CD4-positive, CD25-positive, alpha-beta regulatory T cell (primary cell): ENCODE data around the gene SLU7. TPM values are rescaled to one million over a fixed set of nuclear protein-coding genes. Genes with fewer than 3 reads are reported as not detected.

Experiments
- ATAC-seq, 2 donors: fragments of 150-1000 bp; cut with Tn5 transposase; one replicate each; pipeline ENCODE4 v1.10.0; 2021; ENCODE audit warnings: low read depth in 2 of 2, moderate number of reproducible peaks in 2 of 2, moderate library complexity in 1 of 2
- DNase-seq, 3 donors: peaks; one replicate each; pipeline versions ENCODE4 v3.0.0 to v3.0.0-alpha.2; 2012 to 2022; ENCODE audit warnings: mixed read lengths in 1 of 3
- H3K27ac ChIP-seq: one replicate; pipeline ENCODE4 v1.7.0; 2013; ENCODE audit warnings: mild to moderate bottlenecking, low read length; ENCODE audit not compliant: insufficient read depth, poor library complexity, severe bottlenecking
- H3K27me3 ChIP-seq: one replicate; pipeline ENCODE4 v1.7.0; 2013; ENCODE audit warnings: low read length; ENCODE audit not compliant: control insufficient read depth, insufficient read depth
- H3K36me3 ChIP-seq: one replicate; pipeline ENCODE4 v1.7.0; 2013; ENCODE audit warnings: mild to moderate bottlenecking, low read length, moderate library complexity; ENCODE audit not compliant: control insufficient read depth, insufficient read depth
- H3K4me1 ChIP-seq: 2 replicates; pipeline ENCODE4 v1.7.0; 2013; ENCODE audit warnings: mild to moderate bottlenecking, low read length; ENCODE audit not compliant: insufficient read depth, control insufficient read depth, poor library complexity, severe bottlenecking
- H3K4me3 ChIP-seq: one replicate; pipeline ENCODE4 v1.7.0; 2013; ENCODE audit warnings: low read depth, mild to moderate bottlenecking, low read length, moderate library complexity
- H3K9me3 ChIP-seq, 2 experiments: 1 replicate in 1 of 2; 2 replicates in 1 of 2; pipeline ENCODE4 v1.7.0; 2013; ENCODE audit warnings: low read length in 2 of 2, mild to moderate bottlenecking in 1 of 2, moderate library complexity in 1 of 2; ENCODE audit not compliant: control insufficient read depth in 2 of 2
- H3K27ac Mint-ChIP-seq, 3 donors: one replicate each; pipeline ENCODE4 v1.8.0; 2020 to 2022; ENCODE audit warnings: mild to moderate bottlenecking in 3 of 3, mixed read lengths in 3 of 3, moderate library complexity in 2 of 3
- H3K27me3 Mint-ChIP-seq: one replicate; pipeline ENCODE4 v1.8.0; 2022; ENCODE audit warnings: mild to moderate bottlenecking, mixed read lengths
- H3K36me3 Mint-ChIP-seq: one replicate; pipeline ENCODE4 v1.8.0; 2020; ENCODE audit warnings: mixed read lengths
- H3K4me1 Mint-ChIP-seq, 4 donors: one replicate each; pipeline ENCODE4 v1.8.0; 2020 to 2022; ENCODE audit warnings: mixed read lengths in 4 of 4, mild to moderate bottlenecking in 1 of 4
- H3K4me3 Mint-ChIP-seq, 4 donors: one replicate each; pipeline ENCODE4 v1.8.0; 2020 to 2022; ENCODE audit warnings: mild to moderate bottlenecking in 4 of 4, mixed read lengths in 4 of 4, moderate library complexity in 3 of 4
- H3K9me3 Mint-ChIP-seq, 7 donors: one replicate each; pipeline ENCODE4 v1.8.0; 2020 to 2022; ENCODE audit warnings: mixed read lengths in 7 of 7, mild to moderate bottlenecking in 3 of 7, moderate library complexity in 2 of 7
- polyA plus RNA-seq, 4 donors: library from polyadenylated mRNA; unstranded; fragments of 300-500 nt; fragmentation: Illumina TruSeq; gene quantifications; one replicate each; pipeline ENCODE4 v1.2.3, GENCODE V29; 2021
- total RNA-seq: library from RNA; stranded (reverse); gene quantifications from one replicate; pipeline ENCODE4 v1.2.3, GENCODE V29; 2022

The SLU7 gene
- total and polyA plus RNA-seq, 5 donors from 2014 or later: 69.8 to 115 (median 103) TPM

DNA sequence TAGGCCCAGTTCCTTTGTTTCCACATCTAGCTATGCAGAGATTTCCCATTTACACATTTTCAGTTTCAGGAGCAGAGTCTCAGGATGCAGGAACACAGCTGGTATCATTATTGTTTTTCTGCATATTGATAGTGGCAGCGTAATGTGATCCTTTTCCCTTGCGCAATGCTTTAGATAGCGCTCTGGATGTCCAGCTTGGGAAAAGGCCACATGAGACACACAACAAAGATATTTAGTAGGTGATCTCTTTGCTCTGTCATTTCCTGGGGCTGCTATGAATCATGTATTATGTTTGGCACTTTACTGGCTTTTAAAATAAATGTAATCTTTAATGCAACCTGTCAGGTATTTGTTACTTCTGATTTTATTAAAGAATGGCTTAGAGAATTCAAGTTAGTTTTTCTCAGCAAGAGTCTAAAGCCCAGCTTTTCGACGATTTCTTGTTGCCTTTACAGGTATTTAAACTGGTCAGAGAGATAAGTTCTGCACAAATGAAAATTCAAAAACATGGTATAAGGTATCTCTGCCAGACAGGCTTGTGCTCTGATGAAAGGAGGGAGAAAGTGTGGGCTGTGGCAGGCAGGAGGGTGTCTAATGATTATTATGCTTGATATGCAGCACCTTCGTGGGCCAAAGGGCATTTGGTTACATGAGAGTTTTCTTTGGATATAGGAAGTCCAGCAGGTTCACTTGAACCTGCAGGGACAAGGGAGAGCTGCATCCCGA, 45.0 kb upstream of the SLU7 start:
- Mint-ChIP-seq H3K9me3 (no peaks in the 10 kb centered on the region), H3K27me3 (no peaks in the 10 kb centered on the region), H3K4me1 (peaks cover 35 to 70% (median 54%) of the 10 kb centered on the region in 4 donors), H3K27ac (peak overlapping the region; percentile 87 to 100 (median 99)), H3K4me3 (peak overlapping the region; percentile 59 to 100 (median 68)), H3K36me3 (no peaks in the 10 kb centered on the region)
- peak overlapping the region; percentile 54 for H3K4me3 ChIP-seq
- no peaks in the 10 kb centered on the region for H3K9me3 ChIP-seq
- H3K27me3 ChIP-seq: no peaks in the 10 kb centered on the region
- H3K36me3 ChIP-seq: no peaks in the 10 kb centered on the region
- peak overlapping the region; percentile 95 for H3K27ac ChIP-seq
- no peak for DNase-seq
- H3K4me1 ChIP-seq: peaks cover 48% of the 10 kb centered on the region
- ATAC-seq: no peak

- H3K4me3 Mint-ChIP-seq: peak overlapping the region in 1 of 4 donors; percentile 100
- H3K27me3 ChIP-seq: no peaks in the 10 kb centered on the region
- H3K9me3 Mint-ChIP-seq: no peaks in the 10 kb centered on the region
- peak overlapping the region; percentile 95 for H3K27ac ChIP-seq
- no peaks in the 10 kb centered on the region for H3K27me3 Mint-ChIP-seq
- H3K4me1 Mint-ChIP-seq: peaks cover 36 to 72% (median 54%) of the 10 kb centered on the region in 4 donors
- H3K27ac Mint-ChIP-seq: peak overlapping the region; percentile 87 to 100 (median 99)
- no peaks in the 10 kb centered on the region for H3K9me3 ChIP-seq
- no peaks in the 10 kb centered on the region for H3K36me3 Mint-ChIP-seq
- ATAC-seq: no peak
- no peaks in the 10 kb centered on the region for H3K36me3 ChIP-seq
- H3K4me3 ChIP-seq: no peak overlapping the region
- DNase-seq: no peak
- peaks cover 48% of the 10 kb centered on the region for H3K4me1 ChIP-seq
Observed at GRCh38 chr5:160463227-160463626, 44.3 kb upstream of the SLU7 start.

- ATAC-seq (no peak), DNase-seq (no peak)
- Mint-ChIP-seq H3K27me3 (no peaks in the 10 kb centered on the region), H3K9me3 (no peaks in the 10 kb centered on the region), H3K36me3 (no peaks in the 10 kb centered on the region), H3K27ac (peak overlapping the region; percentile 5 to 69 (median 40)), H3K4me3 (peak overlapping the region in 1 of 4 donors; percentile 60), H3K4me1 (peaks cover 36 to 69% (median 47%) of the 10 kb centered on the region in 4 donors)
- Histone ChIP-seq H3K9me3 (no peaks in the 10 kb centered on the region), H3K4me1 (peaks cover 41% of the 10 kb centered on the region), H3K36me3 (no peaks in the 10 kb centered on the region), H3K27ac (no peak overlapping the region), H3K4me3 (no peak overlapping the region), H3K27me3 (no peaks in the 10 kb centered on the region)
Observed at GRCh38 chr5:160462167-160462566, 43.3 kb upstream of the SLU7 start.

GRCh38 chr5:160461378-160461777, 42.5 kb upstream of the SLU7 start:
- H3K36me3 ChIP-seq: no peaks in the 10 kb centered on the region
- peaks cover 33% of the 10 kb centered on the region for H3K4me1 ChIP-seq
- H3K4me3 Mint-ChIP-seq: no peak overlapping the region
- no peaks in the 10 kb centered on the region for H3K9me3 Mint-ChIP-seq
- peaks cover 36 to 67% (median 43%) of the 10 kb centered on the region in 4 donors for H3K4me1 Mint-ChIP-seq
- ATAC-seq: no peak
- H3K4me3 ChIP-seq: no peak overlapping the region
- H3K27ac Mint-ChIP-seq: peak overlapping the region in 2 of 3 donors; percentile 16 to 57
- H3K27ac ChIP-seq: no peak overlapping the region
- no peak for DNase-seq
- no peaks in the 10 kb centered on the region for H3K27me3 ChIP-seq
- no peaks in the 10 kb centered on the region for H3K9me3 ChIP-seq
- no peaks in the 10 kb centered on the region for H3K27me3 Mint-ChIP-seq
- no peaks in the 10 kb centered on the region for H3K36me3 Mint-ChIP-seq

GRCh38 chr5:160460377-160461049, 41.6 kb upstream of the SLU7 start:
- Mint-ChIP-seq H3K27ac (peak overlapping the region in 1 of 3 donors; percentile 46), H3K4me3 (no peak overlapping the region), H3K9me3 (no peaks in the 10 kb centered on the region), H3K4me1 (peaks cover 32 to 63% (median 38%) of the 10 kb centered on the region in 4 donors), H3K27me3 (no peaks in the 10 kb centered on the region), H3K36me3 (no peaks in the 10 kb centered on the region)
- Histone ChIP-seq H3K4me3 (no peak overlapping the region), H3K4me1 (peaks cover 26% of the 10 kb centered on the region), H3K9me3 (no peaks in the 10 kb centered on the region), H3K36me3 (no peaks in the 10 kb centered on the region), H3K27me3 (no peaks in the 10 kb centered on the region), H3K27ac (no peak overlapping the region)
- DNase-seq (no peak), ATAC-seq (peak; percentile 45 to 54)

GRCh38 chr5:160458806-160459800, 40.2 kb upstream of the SLU7 start:
- no peaks in the 10 kb centered on the region for H3K9me3 ChIP-seq
- Mint-ChIP-seq H3K27ac (peak overlapping the region in 2 of 3 donors; percentile 0 to 17), H3K4me1 (peaks cover 25 to 54% (median 34%) of the 10 kb centered on the region in 4 donors), H3K9me3 (no peaks in the 10 kb centered on the region), H3K36me3 (no peaks in the 10 kb centered on the region), H3K4me3 (no peak overlapping the region), H3K27me3 (no peaks in the 10 kb centered on the region)
- DNase-seq: peak in 1 of 3 donors; percentile 52
- H3K27me3 ChIP-seq: no peaks in the 10 kb centered on the region
- peak; percentile 38 to 54 for ATAC-seq
- no peak overlapping the region for H3K4me3 ChIP-seq
- no peak overlapping the region for H3K27ac ChIP-seq
- H3K36me3 ChIP-seq: no peaks in the 10 kb centered on the region
- peaks cover 13% of the 10 kb centered on the region for H3K4me1 ChIP-seq

DNA sequence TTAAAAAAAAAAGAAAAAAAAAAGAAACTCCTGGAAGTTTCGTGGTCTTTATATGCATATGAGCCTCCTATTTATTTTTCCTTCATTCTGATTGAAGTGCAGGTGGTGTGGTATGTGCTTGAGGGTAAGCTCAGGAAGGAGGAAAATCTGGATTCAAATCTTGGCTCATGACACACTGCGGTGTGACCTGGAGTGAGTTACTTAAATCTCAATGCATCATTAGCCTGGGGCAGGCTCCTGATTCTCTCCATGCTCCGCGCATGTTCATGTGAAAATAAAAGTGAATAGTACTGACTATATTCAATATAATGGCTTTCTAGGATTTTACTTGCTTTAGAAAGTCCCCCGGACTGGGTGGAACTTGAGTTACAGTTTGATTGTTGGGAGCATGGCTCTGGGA, 38.4 kb upstream of the SLU7 start:
- Histone ChIP-seq H3K27me3 (no peaks in the 10 kb centered on the region), H3K9me3 (no peaks in the 10 kb centered on the region), H3K4me1 (peaks cover 4% of the 10 kb centered on the region), H3K36me3 (no peaks in the 10 kb centered on the region), H3K27ac (no peak overlapping the region), H3K4me3 (no peak overlapping the region)
- no peaks in the 10 kb centered on the region for H3K36me3 Mint-ChIP-seq
- H3K27me3 Mint-ChIP-seq: no peaks in the 10 kb centered on the region
- H3K9me3 Mint-ChIP-seq: no peaks in the 10 kb centered on the region
- ATAC-seq (no peak), DNase-seq (no peak)
- no peak overlapping the region for H3K27ac Mint-ChIP-seq
- peaks cover 17 to 54% (median 32%) of the 10 kb centered on the region in 4 donors for H3K4me1 Mint-ChIP-seq
- no peak overlapping the region for H3K4me3 Mint-ChIP-seq
